CD14-positive monocyte (primary cell): ENCODE measurements around the gene ROR1. TPM values are rescaled to one million over a fixed set of nuclear protein-coding genes. Genes with fewer than 3 reads are reported as not detected.

Experiments
- DNase-seq, 3 donors: peaks; one replicate each; pipeline ENCODE4 v3.0.0-alpha.2; 2011 to 2022
- H2AFZ ChIP-seq: 2 replicates; pipeline ENCODE4 v1.6.0; 2012; ENCODE audit warnings: mild to moderate bottlenecking, low read depth, low read length, inconsistent platforms; ENCODE audit not compliant: insufficient read depth, poor library complexity, severe bottlenecking
- H3K27ac ChIP-seq, 2 donors: 1 replicate in 1 of 2; 2 replicates in 1 of 2; pipeline ENCODE4 v1.5.1; 2012 to 2013; ENCODE audit warnings: low read length in 2 of 2, control low read depth in 1 of 2, inconsistent platforms in 1 of 2, low read depth in 1 of 2, mild to moderate bottlenecking in 1 of 2
- H3K27me3 ChIP-seq, 2 donors: one replicate each; pipeline versions ENCODE4 v1.6.0 to v1.6.1; 2011 to 2013; ENCODE audit warnings: low read length in 2 of 2; ENCODE audit not compliant: control insufficient read depth in 2 of 2, insufficient read depth in 2 of 2
- H3K36me3 ChIP-seq, 2 donors: replicated peaks in 1 of 2; 1 replicate in 1 of 2; 2 replicates in 1 of 2; pipeline versions ENCODE4 v1.5.1 to v1.6.1; 2012 to 2013; ENCODE audit warnings: low read length in 2 of 2, control low read depth in 1 of 2, inconsistent platforms in 1 of 2, mild to moderate bottlenecking in 1 of 2; ENCODE audit not compliant: insufficient read depth in 2 of 2, control insufficient read depth in 1 of 2
- H3K4me1 ChIP-seq, 2 donors: 1 replicate in 1 of 2; 2 replicates in 1 of 2; pipeline versions ENCODE4 v1.5.1 to v1.6.1; 2012 to 2013; ENCODE audit warnings: low read length in 2 of 2, control low read depth in 1 of 2, inconsistent platforms in 1 of 2, mild to moderate bottlenecking in 1 of 2, moderate library complexity in 1 of 2; ENCODE audit not compliant: insufficient read depth in 2 of 2, control insufficient read depth in 1 of 2
- H3K4me2 ChIP-seq: replicated peaks from 2 replicates; pipeline ENCODE3; 2012; ENCODE audit warnings: low read length, moderate library complexity, mild to moderate bottlenecking; ENCODE audit not compliant: poor library complexity, severe bottlenecking; ENCODE audit errors: extremely low read depth
- H3K4me3 ChIP-seq, 3 experiments: fragments of 200-600 bp in 1 of 3; sonication (generic) in 1 of 3; replicated peaks in 1 of 3; 1 replicate in 2 of 3; 2 replicates in 1 of 3; pipeline ENCODE4 v1.5.1; 2011 to 2013; ENCODE audit warnings: low read length in 3 of 3, mild to moderate bottlenecking in 3 of 3, control low read depth in 2 of 3, low read depth in 2 of 3, inconsistent platforms in 1 of 3, moderate library complexity in 1 of 3
- H3K79me2 ChIP-seq: 2 replicates; pipeline ENCODE4 v1.6.0; 2012; ENCODE audit warnings: mild to moderate bottlenecking, control low read depth, inconsistent platforms, low read length, moderate library complexity; ENCODE audit not compliant: insufficient read depth
- H3K9ac ChIP-seq: 2 replicates; pipeline ENCODE4 v1.6.0; 2017; ENCODE audit warnings: low read length, mild to moderate bottlenecking; ENCODE audit not compliant: insufficient read depth, poor library complexity, severe bottlenecking
- H3K9me3 ChIP-seq, 2 donors: replicated peaks in 1 of 2; 1 replicate in 1 of 2; 2 replicates in 1 of 2; pipeline versions ENCODE4 v1.5.1 to v1.6.1; 2012 to 2013; ENCODE audit warnings: low read length in 2 of 2, control low read depth in 1 of 2; ENCODE audit not compliant: control insufficient read depth in 1 of 2, insufficient read depth in 1 of 2
- H4K20me1 ChIP-seq: 2 replicates; pipeline ENCODE4 v1.6.0; 2012; ENCODE audit warnings: mild to moderate bottlenecking, low read length, control low read depth, moderate library complexity; ENCODE audit not compliant: insufficient read depth
- H3K27ac Mint-ChIP-seq, 7 donors: one replicate each; pipeline ENCODE4 v1.8.0; 2020; ENCODE audit warnings: mild to moderate bottlenecking in 7 of 7, mixed read lengths in 7 of 7, moderate library complexity in 6 of 7, inconsistent platforms in 2 of 7
- H3K27me3 Mint-ChIP-seq, 3 donors: one replicate each; pipeline ENCODE4 v1.8.0; 2021 to 2022; ENCODE audit warnings: low read depth in 3 of 3, mild to moderate bottlenecking in 3 of 3, mixed read lengths in 3 of 3, moderate library complexity in 3 of 3, inconsistent platforms in 1 of 3
- H3K36me3 Mint-ChIP-seq, 2 donors: one replicate each; pipeline ENCODE4 v1.8.0; 2020; ENCODE audit warnings: mixed read lengths in 2 of 2, inconsistent platforms in 1 of 2, mild to moderate bottlenecking in 1 of 2
- H3K4me1 Mint-ChIP-seq: one replicate; pipeline ENCODE4 v1.8.0; 2020; ENCODE audit warnings: mild to moderate bottlenecking, mixed read lengths
- H3K4me3 Mint-ChIP-seq, 2 donors: one replicate each; pipeline ENCODE4 v1.8.0; 2020; ENCODE audit warnings: mild to moderate bottlenecking in 2 of 2, mixed read lengths in 2 of 2, moderate library complexity in 1 of 2
- H3K9me3 Mint-ChIP-seq, 7 donors: one replicate each; pipeline ENCODE4 v1.8.0; 2020 to 2022; ENCODE audit warnings: mixed read lengths in 7 of 7, mild to moderate bottlenecking in 6 of 7, moderate library complexity in 6 of 7, inconsistent platforms in 2 of 7
- CTCF ChIP-seq: fragments of 200-600 bp; IDR thresholded peaks from one replicate; pipeline ENCODE4 v1.8.0; 2022; ENCODE audit warnings: antibody characterized with exemption, mild to moderate bottlenecking
- WGBS: methylation state at CpG from one replicate; pipeline ENCODE4 v1.1.5; 2013; ENCODE audit warnings: missing lambda C conversion rate; ENCODE audit not compliant: insufficient coverage; 5-methylcytosine and 5-hydroxymethylcytosine counted together
- intact Hi-C, 2 donors: fragments of 100-400 bp; cut with micrococcal nuclease; formaldehyde crosslinking; loops; one replicate each; pipeline versions ENCODE4 v1.15.0 to v1.15.1; 2023
- polyA plus RNA-seq, 3 donors: library from polyadenylated mRNA; depleted of rRNA in 1 of 3; unstranded in 2 of 3; stranded (reverse) in 1 of 3; fragments of 300-500 nt in 2 of 3; fragments of >200 nt in 1 of 3; fragmentation: Illumina TruSeq in 2 of 3; gene quantifications; 1 replicate in 2 of 3; 2 replicates in 1 of 3; pipeline ENCODE4 v1.2.3, GENCODE V29; 2012 to 2021

The ROR1 gene
- polyA plus RNA-seq, 3 donors: not detected

DNA sequence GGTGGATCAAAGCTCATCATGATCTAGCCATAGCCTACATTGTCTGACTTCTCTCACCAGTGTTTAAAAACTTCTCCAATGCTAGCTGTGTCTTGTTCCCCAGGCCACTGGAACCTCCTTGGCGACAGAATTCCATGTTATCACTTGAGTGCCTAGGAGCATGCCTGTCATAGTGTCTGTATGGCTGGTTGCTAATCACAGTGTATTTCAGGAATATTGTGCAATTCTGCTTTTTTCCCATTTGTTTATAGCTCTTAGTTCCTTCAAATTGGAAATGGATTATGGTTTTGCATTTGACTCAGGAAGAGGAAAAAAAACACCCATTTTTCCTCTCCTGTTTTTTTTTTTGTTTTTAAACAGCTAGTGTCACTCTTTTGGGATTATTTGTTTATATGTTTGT, 25.5 kb downstream of the ROR1 start:
- Histone ChIP-seq H3K4me1 (no peaks in the 10 kb centered on the region), H4K20me1 (no peaks in the 10 kb centered on the region), H3K79me2 (no peaks in the 10 kb centered on the region), H2AFZ (no peak overlapping the region), H3K4me2 (no peak overlapping the region), H3K4me3 (no peak overlapping the region), H3K9me3 (no peaks in the 10 kb centered on the region), H3K27me3 (no peaks in the 10 kb centered on the region), H3K36me3 (no peaks in the 10 kb centered on the region), H3K9ac (no peak overlapping the region), H3K27ac (no peak overlapping the region)
- TF ChIP-seq CTCF: no peak
- H3K9me3 Mint-ChIP-seq: peaks cover 0 to 3% (median 0%) of the 10 kb centered on the region in 7 donors
- DNase-seq: no peak
- H3K27me3 Mint-ChIP-seq: peaks cover 4 to 12% (median 4%) of the 10 kb centered on the region in 3 donors
- H3K36me3 Mint-ChIP-seq: no peaks in the 10 kb centered on the region
- WGBS: 67% methylated on average over 1 of the region's 1 CpG
- H3K4me1 Mint-ChIP-seq: no peaks in the 10 kb centered on the region
- no peak overlapping the region for H3K27ac Mint-ChIP-seq
- no peak overlapping the region for H3K4me3 Mint-ChIP-seq
- intact Hi-C loops: no loop called here

GRCh38 chr1:63799820-63800219, 26.0 kb downstream of the ROR1 start:
- H3K27ac ChIP-seq: no peak overlapping the region
- WGBS: no CpG with 5 or more reads among the region's 3 CpGs
- H3K36me3 ChIP-seq: no peaks in the 10 kb centered on the region
- no peak for TF ChIP-seq CTCF
- no peaks in the 10 kb centered on the region for H4K20me1 ChIP-seq
- peaks cover 0 to 3% (median 0%) of the 10 kb centered on the region in 7 donors for H3K9me3 Mint-ChIP-seq
- no peak overlapping the region for H3K4me2 ChIP-seq
- no peaks in the 10 kb centered on the region for H3K79me2 ChIP-seq
- H3K9ac ChIP-seq: no peak overlapping the region
- no peaks in the 10 kb centered on the region for H3K4me1 ChIP-seq
- no peak overlapping the region for H3K4me3 Mint-ChIP-seq
- H3K27ac Mint-ChIP-seq: no peak overlapping the region
- H3K4me1 Mint-ChIP-seq: no peaks in the 10 kb centered on the region
- H3K27me3 ChIP-seq: no peaks in the 10 kb centered on the region
- peaks cover 3 to 12% (median 4%) of the 10 kb centered on the region in 3 donors for H3K27me3 Mint-ChIP-seq
- H3K4me3 ChIP-seq: no peak overlapping the region
- DNase-seq: no peak
- no peaks in the 10 kb centered on the region for H3K9me3 ChIP-seq
- intact Hi-C loops: no loop called here
- no peak overlapping the region for H2AFZ ChIP-seq
- no peaks in the 10 kb centered on the region for H3K36me3 Mint-ChIP-seq
